NCI-H146 (cell line): ENCODE measurements around the gene EPHB2.
"Not testable (repeated sequence)": the region's sequence is repeated elsewhere in the genome, so short reads cannot be mapped to it uniquely, and the experiment has no call there.

Experiments
- DNase-seq: peaks from one replicate; lab custom pipeline; 2025; lab: John Stamatoyannopoulos, UW

The EPHB2 gene

GRCh38 chr1:22818061-22818770, 107.6 kb downstream of the EPHB2 start:
- no peak for DNase-seq

GRCh38 chr1:22819361-22819760, 108.7 kb downstream of the EPHB2 start:
- no peak for DNase-seq

GRCh38 chr1:22821027-22821426, 110.4 kb downstream of the EPHB2 start:
- DNase-seq = no peak

- DNase-seq = no peak
Observed at GRCh38 chr1:22822371-22822770, 111.7 kb downstream of the EPHB2 start.

- no peak for DNase-seq
Observed at GRCh38 chr1:22824466-22824865, 113.8 kb downstream of the EPHB2 start.

DNA sequence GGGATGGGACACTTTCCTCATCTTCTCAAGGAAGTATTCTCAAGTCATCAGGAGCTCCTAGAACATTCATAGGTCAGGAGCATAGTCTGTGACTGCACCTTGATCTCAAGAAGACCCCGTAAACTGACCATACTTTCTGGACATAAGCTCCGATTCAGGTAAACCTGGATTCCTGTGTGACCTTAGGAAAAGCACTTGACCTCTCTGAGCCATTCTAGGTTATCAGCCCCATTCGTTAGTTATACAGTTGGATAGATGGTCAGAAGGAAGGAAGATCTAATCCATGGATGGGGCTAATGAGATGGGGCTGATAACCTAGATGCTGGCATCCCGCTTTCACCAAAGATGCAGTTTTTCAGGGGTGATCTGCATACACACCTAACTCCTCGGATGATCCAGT, 114.3 kb downstream of the EPHB2 start:
- no peak for DNase-seq

DNA sequence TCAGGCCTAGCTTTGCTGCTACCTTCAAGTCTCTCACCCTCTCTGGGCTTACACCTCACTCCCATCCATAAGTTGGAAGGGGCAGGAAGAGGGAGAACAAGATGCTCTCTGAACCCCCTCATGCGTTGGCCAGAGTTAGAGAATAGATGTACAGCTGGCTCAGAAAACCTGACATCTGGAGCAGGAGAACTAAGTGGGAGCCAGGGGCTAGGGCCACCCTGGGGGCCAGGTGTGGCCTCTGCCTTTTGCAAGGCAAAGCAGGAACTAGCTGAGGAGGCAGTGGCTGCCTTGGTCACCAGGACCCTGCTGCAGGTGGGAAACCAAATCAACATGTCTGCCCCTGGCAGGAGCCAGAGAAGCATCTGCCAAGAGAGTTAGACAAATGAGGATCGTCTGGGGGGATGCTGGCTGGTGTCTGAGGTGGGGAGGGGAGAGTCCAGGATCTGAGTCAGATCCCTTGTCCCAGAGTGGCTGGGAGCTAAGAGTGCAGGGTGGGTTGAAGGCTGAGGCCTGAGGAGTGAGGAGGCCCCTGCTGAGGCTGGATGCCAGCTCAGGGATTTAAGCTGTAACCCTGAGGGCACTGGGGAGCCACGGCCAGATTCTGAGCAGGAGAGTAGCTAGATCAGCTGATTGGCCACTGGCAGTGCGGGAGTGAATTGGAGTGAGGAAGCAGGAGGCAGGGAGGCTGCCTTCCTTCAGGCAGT, 115.0 kb downstream of the EPHB2 start:
- DNase-seq = no peak

- DNase-seq = peak; percentile 82
Observed at GRCh38 chr1:22826604-22827580, 116.3 kb downstream of the EPHB2 start.

DNA sequence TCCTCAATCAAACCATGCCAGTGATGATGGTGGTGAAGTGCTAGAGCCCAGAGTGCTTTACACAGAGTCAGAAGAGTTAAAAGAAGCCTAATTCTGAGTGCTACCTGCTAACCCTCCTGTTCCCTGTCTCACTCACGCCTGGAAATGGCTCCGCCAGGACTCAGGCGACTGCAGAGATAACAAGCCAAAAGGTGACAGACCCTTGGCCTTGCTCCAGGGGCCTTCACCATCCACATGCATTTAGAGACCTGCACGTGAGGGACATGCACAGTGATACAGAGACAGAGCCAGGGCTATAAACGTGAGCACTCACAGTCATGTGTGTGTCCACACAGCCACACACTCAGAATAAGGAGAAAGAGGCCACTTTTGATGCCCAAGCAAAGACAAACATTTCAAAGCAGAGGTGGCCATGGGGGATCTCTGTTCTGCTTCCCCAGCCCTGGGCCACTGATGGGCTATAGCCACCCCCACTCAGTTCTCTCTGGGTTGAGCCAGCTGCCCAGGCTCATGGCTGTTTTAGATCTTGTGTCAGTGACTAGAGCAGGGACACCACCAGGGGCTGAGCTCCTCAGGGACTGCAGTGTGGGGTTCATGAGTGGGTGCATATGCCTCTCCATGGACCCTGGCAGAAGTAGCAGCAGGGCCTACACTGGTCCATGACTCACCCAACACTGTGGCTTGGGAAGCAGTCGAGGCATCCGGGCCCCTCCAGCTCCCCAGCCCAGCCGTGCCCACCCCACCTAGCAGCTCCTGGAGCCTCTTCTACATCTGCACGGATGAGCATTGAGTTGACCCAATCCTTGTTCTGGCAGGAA, 117.2 kb downstream of the EPHB2 start:
- peak; percentile 43 for DNase-seq

GRCh38 chr1:22828484-22829308, 118.1 kb downstream of the EPHB2 start:
- no peak for DNase-seq

- no peak for DNase-seq
Observed at GRCh38 chr1:22829309-22829989, 118.8 kb downstream of the EPHB2 start.

DNA sequence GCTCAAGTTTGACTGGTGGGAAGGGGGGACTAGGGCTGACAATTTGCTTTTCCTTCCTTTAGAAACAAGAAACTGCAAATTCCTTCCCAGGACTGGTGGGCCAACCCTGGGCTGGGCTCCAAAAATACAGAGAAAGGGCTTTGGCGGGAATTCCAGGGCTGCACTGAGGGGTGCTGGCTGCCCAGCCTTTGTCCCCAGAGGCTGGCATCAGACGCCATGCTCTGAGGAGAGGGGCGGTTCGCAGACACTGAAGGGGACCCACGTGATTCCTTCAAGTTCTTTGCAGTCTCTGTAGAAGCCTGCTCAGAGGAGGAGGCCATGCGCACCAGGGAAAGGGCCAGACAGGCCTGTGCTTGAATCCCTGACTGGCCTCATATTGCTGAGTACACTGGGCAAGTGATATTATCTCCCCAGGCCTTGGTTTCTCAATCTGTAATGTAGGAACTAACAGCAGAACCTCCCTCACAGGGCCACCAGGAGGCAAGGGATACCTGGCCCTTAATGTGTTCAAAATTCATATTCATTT, 119.5 kb downstream of the EPHB2 start:
- DNase-seq = no peak

GRCh38 chr1:22830757-22831340, 120.2 kb downstream of the EPHB2 start:
- no peak for DNase-seq

GRCh38 chr1:22831729-22832413, 121.2 kb downstream of the EPHB2 start:
- DNase-seq = no peak

GRCh38 chr1:22832414-22832786, 121.8 kb downstream of the EPHB2 start:
- DNase-seq = no peak

- DNase-seq = no peak
Observed at GRCh38 chr1:22833699-22834098, 123.1 kb downstream of the EPHB2 start.

DNA sequence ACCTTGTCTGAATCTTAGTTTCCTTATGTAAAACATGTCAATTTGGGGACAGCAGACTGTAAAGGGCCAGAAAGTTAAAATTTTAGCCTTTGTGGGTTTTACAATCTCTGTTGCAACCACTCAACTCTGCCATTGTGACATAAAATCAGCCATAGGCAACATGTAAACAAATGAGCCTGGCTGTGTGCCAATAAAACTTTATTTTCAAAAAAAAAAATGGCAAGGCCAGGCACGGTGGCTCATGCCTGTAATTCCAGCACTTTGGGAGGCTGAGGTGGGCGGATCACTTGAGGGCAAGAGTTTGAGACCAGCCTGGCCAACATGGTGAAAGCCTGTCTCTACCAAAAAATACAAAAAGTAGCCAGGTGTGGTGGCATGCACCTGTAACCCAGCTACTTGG, 123.8 kb downstream of the EPHB2 start:
- not testable (repeated sequence) for DNase-seq

GRCh38 chr1:22835636-22836319, 125.1 kb downstream of the EPHB2 start:
- DNase-seq = no peak
